OCI-M2 (cell line): ENCODE measurements around the gene RFXANK.
"Not testable (repeated sequence)": the region's sequence is repeated elsewhere in the genome, so short reads cannot be mapped to it uniquely, and the experiment has no call there.

Source experiments
- DNase-seq: peaks from one replicate; lab custom pipeline; 2025; ENCODE audit not compliant: unreplicated experiment; lab: John Stamatoyannopoulos, UW

Gene RFXANK

DNA sequence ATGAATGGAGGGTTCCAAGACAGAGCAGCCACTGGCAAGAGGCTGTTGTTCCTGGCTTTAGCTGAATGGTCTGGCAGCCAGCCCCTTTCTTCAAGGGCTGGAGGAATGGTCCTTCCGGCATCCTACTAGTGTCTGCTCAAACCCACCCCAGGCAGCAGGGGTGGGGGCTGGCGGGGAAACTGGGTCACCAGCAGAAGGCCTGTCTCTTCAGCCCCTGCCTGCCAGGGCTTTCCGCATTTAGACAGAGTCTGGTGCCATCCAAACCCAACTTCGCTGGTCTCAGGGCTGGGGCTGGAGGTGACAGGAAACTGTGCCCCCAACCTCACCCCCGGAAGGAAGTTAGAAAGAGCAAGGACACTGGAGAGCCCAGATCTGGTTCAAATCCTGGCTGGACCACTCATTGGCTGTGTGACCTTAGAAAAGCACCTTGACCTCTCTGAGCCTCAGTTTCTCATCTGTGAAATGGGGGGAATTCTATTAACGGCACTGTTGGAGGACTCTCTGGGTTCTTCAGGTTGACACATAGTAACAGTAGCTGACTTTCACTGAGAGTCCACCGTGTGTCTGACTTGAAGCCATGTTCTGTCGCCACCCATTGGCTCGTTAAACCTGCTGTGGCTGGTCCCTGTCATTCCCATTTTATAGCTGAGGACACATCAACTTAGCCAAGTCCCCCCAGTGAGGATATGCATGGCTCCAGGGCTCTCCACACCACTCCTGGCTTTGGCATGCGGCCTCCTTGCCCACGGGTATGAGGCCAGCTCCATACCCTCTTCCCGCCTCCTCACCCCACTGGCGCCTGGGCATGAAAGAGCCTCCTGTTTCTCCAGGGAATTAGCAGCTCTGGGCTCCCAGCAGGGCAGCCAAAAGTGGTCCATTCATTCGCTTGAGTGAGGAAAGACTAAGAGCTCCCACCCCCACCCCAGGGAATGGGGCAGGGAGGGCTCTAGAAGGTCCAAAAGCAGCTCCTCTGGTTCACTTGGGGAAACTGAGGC lies 13.7 kb downstream of the RFXANK start:
- DNase-seq: no peak

GRCh38 chr19:19206938-19207337 lies 14.9 kb downstream of the RFXANK start:
- no peak for DNase-seq

DNA sequence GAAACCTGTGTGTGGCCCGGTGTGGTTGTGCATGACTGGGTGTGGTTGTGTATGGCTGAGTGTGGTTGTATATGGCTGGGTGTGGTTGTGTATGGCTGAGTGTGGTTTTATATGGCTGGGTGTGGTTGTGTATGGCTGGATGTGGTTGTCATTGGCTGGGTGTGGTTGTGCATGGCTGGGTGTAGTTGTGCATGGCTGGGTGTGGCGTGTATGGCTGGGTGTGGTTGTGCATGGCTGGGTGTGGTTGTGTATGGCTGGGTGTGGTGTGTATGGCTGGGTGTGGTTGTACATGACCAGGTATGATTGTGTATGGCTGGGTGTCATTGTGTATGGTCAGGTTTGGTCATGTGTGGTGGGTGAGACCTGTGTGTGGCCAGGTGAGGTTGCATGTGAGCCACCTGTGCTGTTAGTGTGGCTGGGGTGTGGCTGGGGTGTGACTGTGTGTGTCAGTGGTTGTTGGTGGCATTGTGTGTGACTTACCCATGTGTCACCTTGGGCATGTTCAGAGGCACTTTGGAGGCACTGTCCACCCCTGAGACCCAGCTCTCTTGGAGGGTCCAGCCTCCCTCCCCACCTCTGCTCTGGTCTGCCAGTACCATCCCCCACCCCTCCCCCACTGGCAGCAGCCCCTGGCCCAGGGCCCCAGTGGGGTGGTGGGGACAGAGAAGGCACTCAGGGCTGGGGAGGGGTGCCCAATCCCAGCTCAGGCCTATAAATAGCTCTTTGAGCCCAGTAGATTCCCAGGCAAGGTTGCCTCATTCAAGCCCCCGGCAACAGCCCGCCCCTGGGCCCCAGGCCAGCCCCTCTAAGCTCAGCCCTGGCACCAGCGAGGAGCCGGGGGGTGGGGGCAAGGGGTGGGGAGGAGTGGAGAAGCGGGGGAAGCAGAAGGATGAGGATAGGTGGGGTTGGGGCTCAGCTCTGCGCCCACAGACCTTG lies 15.8 kb downstream of the RFXANK start:
- DNase-seq: no peak

DNA sequence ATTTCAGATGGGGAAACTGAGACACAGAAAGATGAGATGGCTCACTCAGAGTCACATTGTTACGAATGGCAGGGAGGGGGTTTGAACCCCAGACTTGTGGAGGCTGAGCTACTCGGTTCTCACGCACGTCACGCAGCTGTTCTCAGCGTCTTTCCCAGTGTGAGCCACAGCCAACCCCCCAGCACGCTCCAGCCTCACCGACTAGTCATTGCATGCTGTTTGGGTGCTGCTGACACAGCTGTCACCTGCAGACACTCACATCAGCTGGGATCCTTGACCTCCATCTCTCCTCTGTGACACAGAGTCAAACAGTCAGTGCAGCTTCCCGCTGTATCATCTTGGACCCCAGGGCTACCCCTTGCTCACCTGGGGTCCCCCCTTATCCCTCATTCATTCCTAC lies 17.3 kb downstream of the RFXANK start:
- no peak for DNase-seq

GRCh38 chr19:19211499-19212420 lies 19.7 kb downstream of the RFXANK start, which contains the start of gene NCAN:
TSS of gene NCAN (plus strand) at chr19:19211958. CDS start at chr19:19216954, 4,996 bp downstream.
- no peak for DNase-seq

DNA sequence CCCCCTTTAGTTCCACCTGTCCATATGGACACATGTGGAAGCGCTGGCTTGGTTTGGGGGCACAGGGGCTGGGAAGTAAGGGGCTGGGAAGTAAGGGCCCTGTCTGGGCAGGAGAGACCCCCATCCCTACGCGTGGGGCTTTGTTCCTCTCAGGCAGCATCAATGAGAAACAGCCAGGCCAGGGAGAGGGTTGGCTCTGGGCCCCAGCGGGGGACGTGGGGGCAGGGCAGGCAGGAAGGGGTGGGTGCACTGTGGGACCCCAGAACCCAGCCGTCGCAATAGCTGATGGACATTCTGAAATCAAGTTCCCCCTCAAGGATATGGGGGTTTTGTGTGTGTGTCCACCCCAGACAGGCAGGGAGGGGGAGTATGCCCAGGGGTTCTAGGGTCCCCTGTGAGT lies 20.9 kb downstream of the RFXANK start:
- DNase-seq: no peak

GRCh38 chr19:19213426-19214158 lies 21.5 kb downstream of the RFXANK start:
- no peak for DNase-seq

- no peak for DNase-seq
Measured at GRCh38 chr19:19214159-19214490, 22.1 kb downstream of the RFXANK start.

- DNase-seq: peak; percentile 31
Measured at GRCh38 chr19:19214892-19215291, 22.8 kb downstream of the RFXANK start.

GRCh38 chr19:19215792-19216191 lies 23.7 kb downstream of the RFXANK start:
- no peak for DNase-seq

GRCh38 chr19:19217099-19217498 lies 25.0 kb downstream of the RFXANK start:
- no peak for DNase-seq

DNA sequence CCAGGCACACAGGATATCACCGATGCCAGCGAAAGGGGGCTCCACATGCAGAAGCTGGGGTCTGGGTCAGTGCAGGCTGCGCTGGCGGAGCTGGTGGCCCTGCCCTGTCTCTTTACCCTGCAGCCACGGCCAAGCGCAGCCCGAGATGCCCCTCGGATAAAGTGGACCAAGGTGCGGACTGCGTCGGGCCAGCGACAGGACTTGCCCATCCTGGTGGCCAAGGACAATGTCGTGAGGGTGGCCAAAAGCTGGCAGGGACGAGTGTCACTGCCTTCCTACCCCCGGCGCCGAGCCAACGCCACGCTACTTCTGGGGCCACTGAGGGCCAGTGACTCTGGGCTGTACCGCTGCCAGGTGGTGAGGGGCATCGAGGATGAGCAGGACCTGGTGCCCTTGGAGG lies 26.9 kb downstream of the RFXANK start:
- DNase-seq: no peak

DNA sequence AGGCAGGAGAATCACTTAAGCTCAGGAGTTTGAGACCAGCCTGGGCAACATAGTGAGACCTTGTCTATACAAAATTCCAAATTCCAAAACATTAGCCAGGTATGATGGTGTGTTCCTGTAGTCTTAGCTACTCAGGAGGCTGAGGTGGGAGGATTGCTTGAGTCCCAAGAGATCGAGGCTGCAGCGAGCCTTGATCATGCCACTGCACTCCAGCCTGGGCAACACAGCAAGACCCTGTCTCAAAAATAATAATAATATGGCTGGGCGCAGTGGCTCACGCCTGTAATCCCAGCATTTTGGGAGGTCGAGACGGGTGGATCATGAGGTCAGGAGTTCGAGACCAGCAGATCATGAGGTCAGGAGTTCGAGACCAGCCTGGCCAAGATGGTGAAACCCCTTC lies 28.9 kb downstream of the RFXANK start:
- DNase-seq: not testable (repeated sequence)

DNA sequence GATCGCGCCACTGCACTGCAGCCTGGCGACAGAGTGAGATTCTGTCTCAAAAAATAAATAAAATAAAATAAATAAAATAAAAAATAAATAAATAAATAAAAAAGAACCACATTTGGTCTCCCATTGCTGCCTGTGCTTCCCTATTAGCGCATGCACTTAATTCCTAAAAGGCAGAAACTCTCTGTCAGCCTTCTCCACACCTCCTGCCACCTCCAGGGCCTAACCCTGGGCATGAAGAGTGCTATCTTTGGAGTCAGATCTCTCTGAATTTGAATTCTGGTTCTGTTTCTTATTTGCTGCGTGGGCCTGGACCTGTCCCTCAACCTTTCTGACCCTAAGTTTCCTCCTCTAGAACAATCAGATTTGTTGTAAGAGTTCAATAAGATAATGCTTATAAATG lies 31.0 kb downstream of the RFXANK start:
- DNase-seq: no peak

- DNase-seq: no peak
Measured at GRCh38 chr19:19223636-19224035, 31.6 kb downstream of the RFXANK start.

- DNase-seq: no peak
Measured at GRCh38 chr19:19224150-19224851, 32.2 kb downstream of the RFXANK start.

- DNase-seq: no peak
Measured at GRCh38 chr19:19224852-19225494, 32.9 kb downstream of the RFXANK start.

- no peak for DNase-seq
Measured at GRCh38 chr19:19226204-19226603, 34.1 kb downstream of the RFXANK start.

DNA sequence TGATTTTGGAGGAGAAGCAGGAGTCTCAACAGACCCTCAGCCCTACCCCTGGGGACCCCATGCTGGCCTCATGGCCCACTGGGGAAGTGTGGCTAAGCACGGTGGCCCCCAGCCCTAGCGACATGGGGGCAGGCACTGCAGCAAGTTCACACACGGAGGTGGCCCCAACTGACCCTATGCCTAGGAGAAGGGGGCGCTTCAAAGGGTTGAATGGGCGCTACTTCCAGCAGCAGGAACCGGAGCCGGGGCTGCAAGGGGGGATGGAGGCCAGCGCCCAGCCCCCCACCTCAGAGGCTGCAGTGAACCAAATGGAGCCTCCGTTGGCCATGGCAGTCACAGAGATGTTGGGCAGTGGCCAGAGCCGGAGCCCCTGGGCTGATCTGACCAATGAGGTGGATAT lies 34.6 kb downstream of the RFXANK start:
- no peak for DNase-seq
